Vein endothelial cell (primary cell): ENCODE results near the gene ACSL4. TPM values are rescaled to one million over a fixed set of nuclear protein-coding genes. Genes with fewer than 3 reads are reported as not detected.

ENCODE experiments used
- small RNA-seq: library from RNA; depleted of rRNA; stranded (forward); fragments of <200 nt; gene quantifications from one replicate; pipeline ENCODE3, GENCODE V24; 2012
- total RNA-seq: library from RNA; depleted of rRNA; stranded (reverse); fragments of >200 nt; gene quantifications from 2 replicates; pipeline ENCODE4 v1.2.3, GENCODE V29; 2012

ACSL4 gene
- 77.7 and 103 TPM in 2 replicates for total RNA-seq

DNA sequence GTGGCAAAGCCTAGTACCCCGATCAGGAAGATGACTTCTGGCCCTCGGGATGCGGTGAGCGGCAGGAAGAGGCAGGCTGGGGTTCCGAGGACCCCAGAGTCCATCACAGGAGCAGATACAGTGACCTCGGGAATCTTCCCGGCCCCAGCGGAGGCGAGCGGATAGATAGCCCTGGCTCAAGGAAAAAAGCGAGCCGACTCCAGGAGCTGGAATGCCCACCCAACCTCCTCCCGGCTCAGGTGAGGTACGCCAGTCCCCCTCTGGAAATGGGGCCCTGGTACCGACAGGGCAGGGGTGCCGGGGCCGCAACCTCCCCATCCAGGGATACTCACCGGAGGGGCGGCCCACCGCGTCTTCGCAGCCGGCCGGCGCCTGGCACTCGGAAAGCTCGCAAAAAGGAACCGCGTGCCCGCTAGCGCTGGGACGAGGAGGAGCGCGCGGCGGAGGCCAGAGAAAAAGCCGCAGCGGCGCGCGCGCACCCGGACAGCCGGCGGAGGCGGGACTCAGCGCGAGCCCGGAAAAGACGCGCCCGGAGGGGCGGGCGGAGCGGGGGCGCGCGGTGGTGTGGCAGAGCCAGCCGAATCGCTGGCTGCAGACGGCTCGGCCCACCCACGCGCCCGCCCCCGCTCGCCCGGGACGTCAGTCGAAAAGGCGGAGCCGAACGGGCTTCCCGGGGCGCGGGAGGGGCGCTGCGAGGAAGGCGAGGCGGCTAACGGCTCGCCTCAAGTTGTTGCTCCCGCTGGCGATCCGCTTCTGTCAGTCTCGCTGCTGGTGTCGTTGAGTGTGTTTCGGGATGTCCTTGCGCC, at the start of gene ACSL4:
ACSL4 (minus strand) TSS at position 451 of the 806 bp plus-strand sequence. CDS start 49,894 bp downstream, outside the sequence.

DNA sequence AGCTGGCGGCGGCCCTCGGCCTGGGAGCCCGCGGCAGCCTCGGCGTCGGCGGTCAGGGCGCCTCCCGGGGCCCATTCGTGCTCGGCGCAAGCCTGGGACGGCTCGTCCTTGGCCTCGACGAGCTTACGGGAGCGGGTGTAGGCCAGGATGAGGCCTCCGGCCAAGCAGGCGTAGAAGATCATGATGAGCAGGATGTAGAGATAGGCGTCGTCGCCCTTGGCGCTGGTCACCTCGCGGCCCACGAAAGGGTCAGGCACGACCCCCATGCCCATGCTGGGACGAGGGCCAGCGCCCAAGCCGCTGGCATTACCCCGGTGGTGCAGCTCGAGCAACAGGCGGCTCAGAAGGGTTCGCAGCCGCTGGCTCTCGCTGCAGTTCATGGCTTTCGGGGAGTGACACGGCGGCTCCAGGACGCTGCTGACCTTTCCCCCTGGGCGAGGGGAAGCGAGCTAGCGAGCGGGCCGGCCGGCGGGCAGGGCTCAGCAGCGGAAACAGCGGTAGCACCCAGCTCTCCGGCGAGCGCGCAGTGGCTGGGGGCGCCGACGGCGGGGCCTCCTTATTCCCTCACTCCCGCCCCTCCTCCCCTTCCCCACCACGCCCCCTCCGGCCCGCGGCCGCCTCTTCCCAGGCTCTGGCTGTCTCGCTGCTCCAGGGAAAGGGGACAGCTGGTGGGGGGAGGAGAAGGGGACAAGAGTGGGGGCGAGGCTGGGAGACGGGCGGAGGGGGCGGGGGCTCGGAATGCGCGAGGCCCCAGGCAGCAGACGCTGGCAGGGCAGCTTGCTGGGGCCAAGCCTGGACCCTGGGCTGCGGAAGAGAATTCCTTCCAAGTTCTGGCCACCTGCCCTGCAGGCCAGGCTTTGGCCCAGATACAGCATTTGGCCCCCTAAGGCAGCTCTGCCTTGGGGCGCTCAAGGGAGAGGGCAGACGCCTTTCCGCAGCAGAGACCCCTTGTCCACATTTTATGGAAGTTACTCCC, 108.1 kb downstream of the ACSL4 start, which contains the start of gene KCNE5:
KCNE5 (minus strand) TSS at position 532 of the 976 bp plus-strand sequence; CDS start at position 380, 152 bp downstream.

Small RNA genes lying within 50 kb of the gene (small RNA-seq; reads per million reads assigned to genes)
- not detected for gene AL118496.2
- gene RF00019, result not detected

Other genes with a start within 250 kb of the ACSL4 start
- 5.9 and 7.7 TPM in 2 replicates for gene NXT2, start 196.4 kb downstream of the ACSL4 start, total RNA-seq
- gene KCNE5, start 108.1 kb downstream of the ACSL4 start, total RNA-seq, result under 0.01 and 0.38 TPM in 2 replicates